Mucosa of stomach (tissue), 1 donor: ENCODE data around the gene PCDHA7.
"Not testable (repeated sequence)": the region's sequence is repeated elsewhere in the genome, so short reads cannot be mapped to it uniquely, and the experiment has no call there.

Experiments used
- H3K27me3 ChIP-seq: one replicate; pipeline ENCODE4 v1.7.0; 2013; ENCODE audit warnings: mild to moderate bottlenecking, low read length; ENCODE audit not compliant: control insufficient read depth, insufficient read depth
- H3K36me3 ChIP-seq: one replicate; pipeline ENCODE4 v1.7.0; 2013; ENCODE audit warnings: low read length; ENCODE audit not compliant: control insufficient read depth, insufficient read depth
- H3K4me1 ChIP-seq: one replicate; pipeline ENCODE4 v1.7.0; 2013; ENCODE audit warnings: mild to moderate bottlenecking, low read length; ENCODE audit not compliant: control insufficient read depth, insufficient read depth
- H3K4me3 ChIP-seq: one replicate; pipeline ENCODE4 v1.7.0; 2013; ENCODE audit warnings: low read length
- H3K9ac ChIP-seq: one replicate; pipeline ENCODE4 v1.7.0; 2013; ENCODE audit warnings: mild to moderate bottlenecking, low read length, moderate library complexity
- H3K9me3 ChIP-seq: one replicate; pipeline ENCODE4 v1.7.0; 2013; ENCODE audit warnings: mild to moderate bottlenecking, low read length, moderate library complexity; ENCODE audit not compliant: control insufficient read depth
- donor health status: Pancreatic carcinoma.

PCDHA7 gene, protein sequence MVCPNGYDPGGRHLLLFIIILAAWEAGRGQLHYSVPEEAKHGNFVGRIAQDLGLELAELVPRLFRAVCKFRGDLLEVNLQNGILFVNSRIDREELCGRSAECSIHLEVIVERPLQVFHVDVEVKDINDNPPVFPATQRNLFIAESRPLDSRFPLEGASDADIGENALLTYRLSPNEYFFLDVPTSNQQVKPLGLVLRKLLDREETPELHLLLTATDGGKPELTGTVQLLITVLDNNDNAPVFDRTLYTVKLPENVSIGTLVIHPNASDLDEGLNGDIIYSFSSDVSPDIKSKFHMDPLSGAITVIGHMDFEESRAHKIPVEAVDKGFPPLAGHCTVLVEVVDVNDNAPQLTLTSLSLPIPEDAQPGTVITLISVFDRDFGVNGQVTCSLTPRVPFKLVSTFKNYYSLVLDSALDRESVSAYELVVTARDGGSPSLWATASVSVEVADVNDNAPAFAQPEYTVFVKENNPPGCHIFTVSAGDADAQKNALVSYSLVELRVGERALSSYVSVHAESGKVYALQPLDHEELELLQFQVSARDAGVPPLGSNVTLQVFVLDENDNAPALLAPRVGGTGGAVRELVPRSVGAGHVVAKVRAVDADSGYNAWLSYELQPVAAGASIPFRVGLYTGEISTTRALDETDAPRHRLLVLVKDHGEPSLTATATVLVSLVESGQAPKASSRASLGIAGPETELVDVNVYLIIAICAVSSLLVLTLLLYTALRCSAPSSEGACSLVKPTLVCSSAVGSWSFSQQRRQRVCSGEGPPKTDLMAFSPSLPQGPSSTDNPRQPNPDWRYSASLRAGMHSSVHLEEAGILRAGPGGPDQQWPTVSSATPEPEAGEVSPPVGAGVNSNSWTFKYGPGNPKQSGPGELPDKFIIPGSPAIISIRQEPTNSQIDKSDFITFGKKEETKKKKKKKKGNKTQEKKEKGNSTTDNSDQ

DNA sequence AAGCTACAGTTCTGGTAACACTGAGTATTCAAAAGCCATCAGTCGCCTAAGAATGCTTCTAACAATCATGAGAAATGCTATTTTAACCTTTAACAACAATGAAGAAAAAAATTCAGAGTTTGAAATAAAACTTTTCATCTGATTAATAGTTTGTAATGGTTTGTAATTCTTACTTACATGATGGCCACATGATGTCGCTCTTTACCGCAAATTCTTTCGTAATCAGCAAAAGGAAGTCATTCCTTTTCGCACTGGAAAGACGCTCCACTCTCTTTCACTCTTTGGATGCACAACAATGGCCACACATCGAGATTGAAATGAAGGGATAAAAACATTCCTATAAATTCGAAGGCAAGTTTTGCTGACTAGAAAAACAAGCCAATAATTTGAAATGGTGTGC, at the start of gene PCDHA7:
TSS of gene PCDHA7 (plus strand) at position 277 of the 400 bp plus-strand sequence. CDS start at position 392, 115 bp downstream.
- H3K4me3 ChIP-seq = no peak within 1 kb of the TSS
- H3K27me3 ChIP-seq = no peaks in the 10 kb centered on the region
- no peaks in the 10 kb centered on the region for H3K36me3 ChIP-seq
- H3K4me1 ChIP-seq = no peaks in the 10 kb centered on the region
- no peaks in the 10 kb centered on the region for H3K9me3 ChIP-seq
- no peak within 1 kb of the TSS for H3K9ac ChIP-seq

DNA sequence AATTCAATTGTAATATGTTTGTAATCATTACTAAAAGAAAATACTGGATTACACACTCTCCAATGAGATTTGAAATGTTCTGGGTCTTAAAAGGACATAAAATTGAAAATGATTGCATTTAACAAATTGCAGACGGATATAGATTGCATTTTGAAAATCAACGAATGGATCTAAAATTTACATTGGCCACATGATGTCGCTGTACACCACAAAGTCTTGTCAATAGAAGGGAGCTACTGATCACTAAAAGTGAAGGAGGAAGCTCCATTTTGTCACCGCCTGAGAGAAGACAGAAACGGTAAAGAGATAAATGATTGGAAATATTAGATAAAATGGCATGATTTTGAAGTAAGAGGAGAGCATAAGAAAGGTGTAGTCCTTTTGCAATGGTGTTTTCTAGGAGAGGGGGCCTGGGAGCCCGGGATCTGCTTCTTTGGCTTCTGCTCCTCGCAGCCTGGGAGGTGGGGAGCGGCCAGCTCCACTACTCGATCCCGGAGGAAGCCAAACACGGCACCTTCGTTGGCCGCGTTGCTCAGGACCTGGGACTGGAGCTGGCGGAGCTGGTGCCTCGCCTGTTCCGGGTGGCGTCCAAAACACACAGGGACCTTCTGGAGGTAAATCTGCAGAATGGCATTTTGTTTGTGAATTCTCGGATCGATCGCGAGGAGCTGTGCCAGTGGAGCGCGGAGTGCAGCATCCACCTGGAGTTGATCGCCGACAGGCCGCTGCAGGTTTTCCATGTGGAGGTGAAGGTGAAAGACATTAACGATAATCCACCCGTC, 48.0 kb upstream of the PCDHA7 start, which contains the start of gene PCDHA1:
TSS of gene PCDHA1 (plus strand) at position 236 of the 782 bp plus-strand sequence.
- Histone ChIP-seq H3K36me3 (no peaks in the 10 kb centered on the region), H3K9me3 (peaks cover 7% of the 10 kb centered on the region), H3K4me1 (no peaks in the 10 kb centered on the region), H3K27me3 (no peaks in the 10 kb centered on the region), H3K9ac (no peak within 1 kb of the TSS), H3K4me3 (no peak within 1 kb of the TSS)

DNA sequence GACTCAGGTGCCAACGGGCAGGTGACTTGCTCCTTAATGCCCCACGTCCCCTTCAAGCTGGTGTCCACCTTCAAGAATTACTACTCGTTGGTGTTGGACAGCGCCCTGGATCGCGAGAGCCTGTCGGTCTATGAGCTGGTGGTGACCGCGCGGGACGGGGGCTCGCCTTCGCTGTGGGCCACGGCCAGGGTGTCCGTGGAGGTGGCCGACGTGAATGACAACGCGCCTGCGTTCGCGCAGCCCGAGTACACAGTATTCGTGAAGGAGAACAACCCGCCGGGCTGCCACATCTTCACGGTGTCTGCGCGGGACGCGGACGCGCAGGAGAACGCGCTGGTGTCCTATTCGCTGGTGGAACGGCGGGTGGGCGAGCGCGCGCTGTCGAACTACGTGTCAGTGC, 46.6 kb upstream of the PCDHA7 start:
- H3K4me1 ChIP-seq, H3K9ac ChIP-seq, H3K4me3 ChIP-seq, H3K9me3 ChIP-seq, H3K36me3 ChIP-seq, H3K27me3 ChIP-seq: not testable (repeated sequence)

DNA sequence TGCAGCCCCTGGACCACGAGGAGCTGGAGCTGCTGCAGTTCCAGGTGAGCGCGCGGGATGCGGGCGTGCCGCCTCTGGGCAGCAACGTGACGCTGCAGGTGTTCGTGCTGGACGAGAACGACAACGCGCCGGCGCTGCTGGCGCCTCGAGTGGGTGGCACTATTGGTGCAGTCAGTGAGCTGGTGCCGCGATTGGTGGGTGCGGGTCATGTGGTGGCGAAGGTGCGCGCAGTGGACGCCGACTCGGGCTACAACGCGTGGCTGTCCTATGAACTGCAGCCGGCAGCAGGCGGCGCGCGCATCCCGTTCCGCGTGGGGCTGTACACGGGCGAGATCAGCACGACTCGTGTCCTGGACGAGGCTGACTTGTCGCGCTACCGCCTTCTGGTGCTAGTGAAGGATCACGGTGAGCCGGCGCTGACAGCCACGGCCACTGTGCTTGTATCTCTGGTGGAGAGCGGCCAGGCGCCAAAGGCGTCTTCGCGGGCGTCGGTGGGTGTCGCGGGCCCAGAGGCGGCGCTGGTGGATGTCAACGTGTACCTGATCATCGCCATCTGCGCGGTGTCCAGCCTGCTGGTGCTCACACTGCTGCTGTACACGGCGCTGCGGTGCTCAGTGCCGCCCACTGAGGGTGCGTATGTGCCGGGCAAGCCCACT, 46.1 kb upstream of the PCDHA7 start:
- H3K4me1 ChIP-seq, H3K36me3 ChIP-seq, H3K27me3 ChIP-seq, H3K9ac ChIP-seq, H3K4me3 ChIP-seq, H3K9me3 ChIP-seq: not testable (repeated sequence)

DNA sequence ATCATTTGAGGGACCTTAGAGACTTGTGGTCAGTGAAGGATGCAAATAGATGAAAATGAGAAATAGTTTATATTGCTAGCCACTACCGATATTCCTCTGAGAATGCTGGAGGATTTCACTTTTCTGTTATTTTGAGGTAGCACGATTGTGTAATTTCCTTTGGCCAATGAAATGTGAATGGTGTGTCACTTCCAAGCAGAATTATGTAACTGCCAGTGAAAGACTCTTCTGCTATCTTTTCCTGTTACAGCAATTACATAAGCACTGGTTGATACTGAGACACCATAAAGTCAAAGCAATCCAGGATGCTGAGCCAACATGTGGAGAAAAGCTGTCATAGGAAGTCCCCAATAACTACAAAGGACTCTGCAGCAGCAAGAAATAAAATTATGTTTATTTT, 43.0 kb upstream of the PCDHA7 start:
- Histone ChIP-seq H3K27me3 (no peaks in the 10 kb centered on the region), H3K9ac (no peak overlapping the region), H3K9me3 (no peaks in the 10 kb centered on the region), H3K36me3 (no peaks in the 10 kb centered on the region), H3K4me1 (no peaks in the 10 kb centered on the region), H3K4me3 (no peak overlapping the region)

DNA sequence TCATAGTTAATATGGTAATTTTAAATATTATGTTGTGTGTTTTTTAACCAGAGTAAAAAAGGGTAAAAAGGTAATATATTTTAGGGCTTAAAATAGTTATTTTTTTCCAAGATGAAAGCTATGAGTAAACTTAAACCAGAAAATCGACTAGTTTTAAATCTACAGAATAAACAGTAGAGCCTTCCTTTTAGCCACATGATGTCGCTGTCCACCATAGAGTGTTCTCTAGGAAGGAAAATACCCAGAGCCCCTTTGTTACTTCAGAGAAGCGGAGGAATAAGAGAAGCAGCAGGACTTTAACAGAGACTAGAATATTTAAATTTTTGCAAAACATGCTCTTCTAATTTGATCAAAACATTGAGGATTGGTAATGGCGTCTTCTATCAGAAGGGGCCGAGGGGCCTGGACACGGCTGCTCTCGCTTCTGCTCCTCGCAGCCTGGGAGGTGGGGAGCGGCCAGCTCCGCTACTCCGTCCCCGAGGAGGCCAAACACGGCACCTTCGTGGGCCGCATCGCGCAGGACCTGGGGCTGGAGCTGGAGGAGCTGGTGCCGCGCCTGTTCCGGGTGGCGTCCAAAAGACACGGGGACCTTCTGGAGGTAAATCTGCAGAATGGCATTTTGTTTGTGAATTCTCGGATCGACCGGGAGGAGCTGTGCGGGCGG, 39.3 kb upstream of the PCDHA7 start, which contains the start of gene PCDHA2:
TSS of gene PCDHA2 (plus strand) at position 258 of the 664 bp plus-strand sequence.
- Histone ChIP-seq H3K4me1 (no peaks in the 10 kb centered on the region), H3K36me3 (no peaks in the 10 kb centered on the region), H3K9me3 (no peaks in the 10 kb centered on the region), H3K4me3 (no peak within 1 kb of the TSS), H3K27me3 (no peaks in the 10 kb centered on the region), H3K9ac (no peak within 1 kb of the TSS)

DNA sequence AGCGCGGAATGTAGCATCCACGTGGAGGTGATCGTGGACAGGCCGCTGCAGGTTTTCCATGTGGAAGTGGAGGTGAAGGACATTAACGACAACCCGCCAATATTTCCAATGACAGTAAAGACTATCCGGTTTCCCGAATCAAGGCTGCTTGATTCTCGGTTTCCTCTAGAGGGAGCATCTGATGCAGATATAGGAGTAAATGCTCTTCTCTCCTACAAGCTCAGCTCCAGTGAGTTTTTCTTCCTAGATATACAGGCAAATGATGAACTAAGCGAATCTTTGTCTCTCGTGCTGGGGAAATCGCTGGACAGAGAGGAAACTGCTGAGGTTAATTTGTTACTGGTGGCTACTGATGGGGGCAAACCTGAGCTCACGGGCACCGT, 38.8 kb upstream of the PCDHA7 start:
- H3K4me1 ChIP-seq = no peaks in the 10 kb centered on the region
- H3K9ac ChIP-seq = no peak overlapping the region
- H3K9me3 ChIP-seq = no peaks in the 10 kb centered on the region
- no peaks in the 10 kb centered on the region for H3K27me3 ChIP-seq
- H3K36me3 ChIP-seq = no peaks in the 10 kb centered on the region
- H3K4me3 ChIP-seq = no peak overlapping the region

DNA sequence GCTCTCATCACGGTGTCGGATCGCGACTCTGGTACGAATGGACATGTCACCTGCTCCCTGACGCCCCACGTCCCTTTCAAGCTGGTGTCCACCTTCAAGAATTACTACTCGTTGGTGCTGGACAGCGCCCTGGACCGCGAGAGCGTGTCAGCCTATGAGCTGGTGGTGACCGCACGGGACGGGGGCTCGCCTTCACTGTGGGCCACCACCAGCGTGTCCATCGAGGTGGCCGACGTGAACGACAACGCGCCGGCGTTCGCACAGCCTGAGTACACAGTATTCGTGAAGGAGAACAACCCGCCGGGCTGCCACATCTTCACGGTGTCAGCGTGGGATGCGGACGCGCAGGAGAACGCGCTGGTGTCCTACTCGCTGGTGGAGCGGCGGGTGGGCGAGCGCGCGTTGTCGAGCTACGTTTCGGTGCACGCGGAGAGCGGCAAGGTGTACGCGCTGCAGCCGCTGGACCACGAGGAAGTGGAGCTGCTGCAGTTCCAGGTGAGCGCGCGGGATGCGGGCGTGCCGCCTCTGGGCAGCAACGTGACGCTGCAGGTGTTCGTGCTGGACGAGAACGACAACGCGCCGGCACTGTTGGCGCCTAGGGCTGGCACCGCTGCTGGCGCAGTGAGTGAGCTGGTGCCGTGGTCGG, 37.9 kb upstream of the PCDHA7 start:
- not testable (repeated sequence) for H3K36me3 ChIP-seq, H3K4me3 ChIP-seq, H3K4me1 ChIP-seq, H3K27me3 ChIP-seq, H3K9ac ChIP-seq, H3K9me3 ChIP-seq

DNA sequence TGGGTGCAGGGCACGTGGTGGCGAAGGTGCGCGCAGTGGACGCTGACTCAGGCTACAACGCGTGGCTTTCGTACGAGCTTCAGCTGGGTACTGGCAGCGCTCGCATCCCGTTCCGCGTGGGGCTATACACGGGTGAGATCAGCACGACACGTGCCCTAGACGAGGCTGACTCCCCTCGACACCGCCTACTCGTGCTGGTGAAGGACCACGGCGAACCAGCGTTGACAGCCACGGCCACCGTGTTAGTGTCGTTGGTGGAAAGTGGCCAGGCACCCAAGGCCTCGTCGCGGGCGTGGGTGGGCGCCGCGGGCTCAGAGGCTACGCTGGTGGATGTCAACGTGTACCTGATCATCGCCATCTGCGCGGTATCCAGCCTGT, 37.4 kb upstream of the PCDHA7 start:
- Histone ChIP-seq H3K9ac (no peak overlapping the region), H3K4me3 (no peak overlapping the region), H3K36me3 (no peaks in the 10 kb centered on the region), H3K4me1 (no peaks in the 10 kb centered on the region), H3K27me3 (no peaks in the 10 kb centered on the region), H3K9me3 (no peaks in the 10 kb centered on the region)

DNA sequence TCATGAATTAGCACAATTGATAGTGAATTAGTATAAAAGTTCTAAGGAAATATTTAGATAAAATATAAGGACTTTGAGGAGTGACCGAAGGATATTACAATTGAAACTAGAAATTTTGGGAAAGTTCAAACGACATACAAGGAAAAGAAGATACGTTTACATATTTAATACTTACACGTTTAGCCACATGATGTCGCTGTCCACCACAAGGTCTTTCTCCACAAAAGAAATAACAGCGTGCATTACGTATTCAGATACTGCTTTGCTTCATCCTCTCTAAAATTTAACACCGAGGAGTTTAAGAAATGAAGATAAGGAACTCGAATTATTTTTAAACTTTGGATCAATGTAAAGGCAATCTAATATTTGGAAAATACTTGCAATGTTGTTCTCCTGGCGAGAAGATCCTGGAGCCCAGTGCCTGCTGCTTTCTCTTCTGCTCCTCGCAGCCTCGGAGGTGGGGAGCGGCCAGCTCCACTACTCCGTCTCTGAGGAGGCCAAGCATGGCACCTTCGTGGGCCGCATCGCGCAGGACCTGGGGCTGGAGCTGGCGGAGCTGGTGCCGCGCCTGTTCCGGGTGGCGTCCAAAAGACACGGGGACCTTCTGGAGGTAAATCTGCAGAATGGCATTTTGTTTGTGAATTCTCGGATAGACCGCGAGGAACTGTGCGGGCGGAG, 33.1 kb upstream of the PCDHA7 start, which contains the start of gene PCDHA3:
TSS of gene PCDHA3 (plus strand) at position 242 of the 678 bp plus-strand sequence.
- H3K4me3 ChIP-seq = no peak within 1 kb of the TSS
- H3K4me1 ChIP-seq = no peaks in the 10 kb centered on the region
- H3K9me3 ChIP-seq = no peaks in the 10 kb centered on the region
- H3K9ac ChIP-seq = no peak within 1 kb of the TSS
- no peaks in the 10 kb centered on the region for H3K27me3 ChIP-seq
- no peaks in the 10 kb centered on the region for H3K36me3 ChIP-seq
